Measurements from ENCODE around the gene ABCG1.
"Not testable (repeated sequence)": the region's sequence is repeated elsewhere in the genome, so short reads cannot be mapped to it uniquely, and the experiment has no call there.

The ABCG1 gene

DNA sequence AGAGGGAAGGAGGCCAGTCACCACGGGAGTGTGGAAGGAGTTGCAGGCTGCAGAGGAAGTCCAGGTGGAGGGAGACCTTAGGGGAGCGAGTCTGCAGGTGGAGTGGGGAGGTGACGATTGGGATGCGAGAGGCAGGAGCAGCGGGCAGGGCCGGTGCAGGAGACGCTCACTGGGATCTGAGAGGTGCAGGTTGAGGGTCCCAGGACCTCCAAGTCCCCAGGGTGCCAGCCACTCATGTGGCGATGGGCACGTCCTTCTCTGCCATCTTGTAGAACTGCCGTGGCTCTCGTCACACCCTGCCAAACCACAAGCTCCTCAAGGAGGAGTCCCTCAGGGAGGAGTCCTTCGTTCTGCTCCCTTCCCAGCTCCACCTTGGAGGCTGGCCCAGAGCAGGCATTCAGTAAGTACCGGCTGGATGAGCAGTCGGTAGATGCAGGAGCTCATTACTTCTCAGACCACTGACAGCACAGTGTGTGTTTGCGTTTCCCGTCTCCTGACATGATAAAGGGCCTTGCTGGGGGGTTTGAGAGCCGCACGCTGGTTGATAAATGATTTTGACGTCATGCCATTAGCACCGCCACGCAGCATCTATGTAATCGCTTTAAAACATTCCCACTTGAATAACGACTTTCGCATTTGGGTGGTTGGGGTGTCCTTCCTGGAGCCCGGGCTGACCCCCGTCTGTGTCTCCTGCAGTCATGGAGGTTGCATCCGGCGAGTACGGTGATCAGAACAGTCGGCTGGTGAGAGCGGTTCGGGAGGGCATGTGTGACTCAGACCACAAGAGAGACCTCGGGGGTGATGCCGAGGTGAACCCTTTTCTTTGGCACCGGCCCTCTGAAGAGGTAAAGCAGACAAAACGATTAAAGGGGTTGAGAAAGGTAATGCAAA, 68.5 kb downstream of the ABCG1 start:
- H3K4me3 ChIP-seq (ENCODE audit: low read depth, low read length) = no peak overlapping the region
- TF ChIP-seq, protein P1, sequence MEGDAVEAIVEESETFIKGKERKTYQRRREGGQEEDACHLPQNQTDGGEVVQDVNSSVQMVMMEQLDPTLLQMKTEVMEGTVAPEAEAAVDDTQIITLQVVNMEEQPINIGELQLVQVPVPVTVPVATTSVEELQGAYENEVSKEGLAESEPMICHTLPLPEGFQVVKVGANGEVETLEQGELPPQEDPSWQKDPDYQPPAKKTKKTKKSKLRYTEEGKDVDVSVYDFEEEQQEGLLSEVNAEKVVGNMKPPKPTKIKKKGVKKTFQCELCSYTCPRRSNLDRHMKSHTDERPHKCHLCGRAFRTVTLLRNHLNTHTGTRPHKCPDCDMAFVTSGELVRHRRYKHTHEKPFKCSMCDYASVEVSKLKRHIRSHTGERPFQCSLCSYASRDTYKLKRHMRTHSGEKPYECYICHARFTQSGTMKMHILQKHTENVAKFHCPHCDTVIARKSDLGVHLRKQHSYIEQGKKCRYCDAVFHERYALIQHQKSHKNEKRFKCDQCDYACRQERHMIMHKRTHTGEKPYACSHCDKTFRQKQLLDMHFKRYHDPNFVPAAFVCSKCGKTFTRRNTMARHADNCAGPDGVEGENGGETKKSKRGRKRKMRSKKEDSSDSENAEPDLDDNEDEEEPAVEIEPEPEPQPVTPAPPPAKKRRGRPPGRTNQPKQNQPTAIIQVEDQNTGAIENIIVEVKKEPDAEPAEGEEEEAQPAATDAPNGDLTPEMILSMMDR (IDR thresholded peaks at IDR 0.05; ENCODE audit: low read depth, low read length) = no peak

DNA sequence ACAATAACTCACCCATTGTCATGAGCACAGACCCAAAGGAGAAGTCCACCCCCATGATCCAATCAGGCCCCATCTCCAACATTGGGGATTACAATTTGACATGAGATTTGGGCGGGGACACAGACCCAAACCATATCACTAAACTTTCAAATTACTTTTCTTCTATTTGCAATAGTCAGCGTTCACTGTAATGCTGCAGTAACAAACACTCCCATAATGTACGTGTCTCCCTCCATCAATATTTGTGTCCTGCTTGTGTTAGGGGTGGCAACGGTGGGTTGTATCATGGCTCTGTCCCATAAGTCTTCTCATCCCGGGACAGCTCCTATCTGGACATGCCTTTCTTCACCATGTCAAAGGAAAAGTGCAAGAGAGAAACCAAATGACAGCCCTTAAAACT, 70.0 kb downstream of the ABCG1 start:
- TF ChIP-seq, protein P1 (IDR thresholded peaks at IDR 0.05; ENCODE audit: low read depth, low read length) = no peak
- no peak overlapping the region for H3K4me3 ChIP-seq (ENCODE audit: low read depth, low read length)

DNA sequence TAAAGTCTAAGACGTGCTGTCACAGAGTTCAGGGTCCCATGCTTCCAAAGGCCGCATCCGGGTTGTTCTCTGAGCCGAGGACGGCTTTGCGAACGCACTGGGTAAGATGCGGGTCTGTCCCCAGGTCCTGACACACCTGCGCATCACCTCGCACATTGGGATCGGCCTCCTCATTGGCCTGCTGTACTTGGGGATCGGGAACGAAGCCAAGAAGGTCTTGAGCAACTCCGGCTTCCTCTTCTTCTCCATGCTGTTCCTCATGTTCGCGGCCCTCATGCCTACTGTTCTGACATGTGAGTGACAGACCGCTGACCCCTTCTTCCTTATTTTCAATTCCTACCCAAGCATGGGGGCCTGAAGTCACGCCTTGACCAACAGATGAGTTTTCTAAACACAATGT, 71.0 kb downstream of the ABCG1 start:
- TF ChIP-seq, protein P1 (IDR thresholded peaks at IDR 0.05; ENCODE audit: low read depth, low read length) = no peak
- no peak overlapping the region for H3K4me3 ChIP-seq (ENCODE audit: low read depth, low read length)

DNA sequence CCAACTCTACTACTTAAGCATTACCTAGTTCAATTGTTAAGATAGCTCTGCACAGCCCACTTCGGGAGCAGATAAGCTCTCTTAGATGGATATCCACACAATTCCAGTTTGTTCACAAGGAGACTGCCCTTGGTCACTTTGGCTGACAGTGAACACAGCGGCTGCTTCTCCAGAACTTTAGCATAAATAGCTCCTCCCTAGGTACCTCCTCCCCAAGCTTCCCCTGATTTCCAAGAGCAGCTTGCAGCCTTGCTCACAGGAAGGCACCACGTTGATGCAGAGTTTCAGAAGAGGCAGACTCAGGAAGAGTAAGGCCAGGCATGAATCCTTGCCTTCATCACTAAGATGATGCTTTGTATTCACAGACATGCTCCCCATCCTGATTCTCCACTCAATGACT, 71.6 kb downstream of the ABCG1 start:
- H3K4me3 ChIP-seq (ENCODE audit: low read depth, low read length) = no peak overlapping the region
- TF ChIP-seq, protein P1 (IDR thresholded peaks at IDR 0.05; ENCODE audit: low read depth, low read length) = no peak

DNA sequence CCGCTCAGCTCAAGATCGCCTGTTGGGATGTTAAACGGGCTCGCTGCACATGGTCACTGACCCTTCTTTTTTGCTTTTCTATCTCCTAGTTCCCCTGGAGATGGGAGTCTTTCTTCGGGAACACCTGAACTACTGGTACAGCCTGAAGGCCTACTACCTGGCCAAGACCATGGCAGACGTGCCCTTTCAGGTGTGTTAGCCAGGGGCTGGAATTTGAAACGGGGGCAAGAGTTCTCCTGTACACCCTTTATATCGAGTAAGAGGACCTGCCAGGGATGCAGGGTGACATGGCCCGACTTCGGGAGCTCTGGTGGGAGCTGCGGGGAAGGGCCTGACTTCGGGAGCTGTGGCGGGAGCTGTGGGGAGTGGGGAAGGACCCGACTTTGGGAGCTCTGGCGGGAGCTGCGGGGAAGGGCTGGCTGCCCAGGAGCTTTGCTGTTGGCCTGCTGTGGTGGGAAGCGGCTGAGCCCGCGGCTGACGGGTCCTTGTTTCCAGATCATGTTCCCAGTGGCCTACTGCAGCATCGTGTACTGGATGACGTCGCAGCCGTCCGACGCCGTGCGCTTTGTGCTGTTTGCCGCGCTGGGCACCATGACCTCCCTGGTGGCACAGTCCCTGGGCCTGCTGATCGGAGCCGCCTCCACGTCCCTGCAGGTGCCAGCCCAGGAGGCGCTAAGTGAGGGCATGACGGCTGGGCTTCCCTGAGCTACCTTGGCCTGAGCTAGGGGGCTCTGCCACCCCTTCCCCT, 72.2 kb downstream of the ABCG1 start:
- no peak overlapping the region for H3K4me3 ChIP-seq (ENCODE audit: low read depth, low read length)
- TF ChIP-seq, protein P1 (IDR thresholded peaks at IDR 0.05; ENCODE audit: low read depth, low read length) = no peak

DNA sequence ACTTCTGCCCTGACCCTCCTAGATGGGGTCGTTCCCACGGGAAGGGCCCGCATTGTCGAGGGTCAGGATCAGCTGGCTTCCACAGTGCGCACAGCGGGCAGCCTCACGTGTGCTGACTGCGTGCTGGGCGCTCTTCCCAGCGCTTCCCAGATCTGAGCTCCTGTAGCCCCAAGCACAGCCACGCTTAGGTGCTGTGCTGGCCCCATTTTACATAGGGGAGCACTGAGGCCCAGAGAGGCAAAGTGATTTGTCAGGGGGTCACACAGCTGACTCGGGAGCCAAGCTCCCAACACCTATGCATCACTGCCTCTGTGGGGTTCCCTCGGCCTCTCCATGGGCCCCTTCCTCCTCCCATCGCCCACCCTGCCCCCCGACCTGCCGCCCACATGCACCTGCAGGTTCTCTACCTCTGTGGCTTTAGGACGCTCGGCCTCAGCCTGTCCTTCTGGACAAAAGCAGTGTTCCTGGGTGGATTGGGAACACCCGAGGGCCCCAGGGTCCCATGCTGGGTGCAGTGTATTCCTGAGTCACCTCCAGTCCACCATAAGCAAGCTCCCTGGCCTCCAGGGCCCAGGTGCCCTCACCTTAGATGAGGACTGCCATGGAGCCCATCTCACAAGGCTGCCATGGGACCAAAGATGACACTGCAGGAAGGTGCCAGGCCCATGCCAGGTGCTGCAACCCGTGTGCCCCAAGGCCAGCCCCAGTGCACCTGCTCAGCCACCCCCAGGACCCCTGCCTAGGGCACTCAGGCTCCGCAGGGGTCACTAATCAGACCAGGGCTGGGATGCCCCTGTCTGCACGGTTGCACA, 73.0 kb downstream of the ABCG1 start:
- TF ChIP-seq, protein P1 (IDR thresholded peaks at IDR 0.05; ENCODE audit: low read depth, low read length) = no peak
- H3K4me3 ChIP-seq (ENCODE audit: low read depth, low read length) = no peak overlapping the region

DNA sequence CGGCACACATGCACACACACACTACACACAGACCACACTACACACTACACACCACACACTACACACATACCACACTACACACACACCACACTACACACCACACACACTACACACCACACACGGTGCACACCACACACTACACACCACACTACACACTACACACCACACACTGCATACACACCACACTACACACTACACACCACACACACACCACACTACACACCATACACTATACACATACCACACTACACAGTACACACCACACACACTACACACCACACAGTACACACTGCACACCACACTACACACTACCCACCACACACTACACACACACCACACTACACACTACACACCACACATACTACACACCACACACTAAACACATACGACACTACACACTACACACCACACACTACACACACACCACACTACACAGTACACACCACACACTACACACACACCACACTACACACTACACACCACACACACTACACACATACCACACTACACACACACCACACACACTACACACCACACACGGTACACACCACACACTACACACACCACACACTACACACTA, 73.7 kb downstream of the ABCG1 start:
- H3K4me3 ChIP-seq (ENCODE audit: low read depth, low read length) = not testable (repeated sequence)
